ENCODE results near the gene ERC2.

Gene ERC2

DNA sequence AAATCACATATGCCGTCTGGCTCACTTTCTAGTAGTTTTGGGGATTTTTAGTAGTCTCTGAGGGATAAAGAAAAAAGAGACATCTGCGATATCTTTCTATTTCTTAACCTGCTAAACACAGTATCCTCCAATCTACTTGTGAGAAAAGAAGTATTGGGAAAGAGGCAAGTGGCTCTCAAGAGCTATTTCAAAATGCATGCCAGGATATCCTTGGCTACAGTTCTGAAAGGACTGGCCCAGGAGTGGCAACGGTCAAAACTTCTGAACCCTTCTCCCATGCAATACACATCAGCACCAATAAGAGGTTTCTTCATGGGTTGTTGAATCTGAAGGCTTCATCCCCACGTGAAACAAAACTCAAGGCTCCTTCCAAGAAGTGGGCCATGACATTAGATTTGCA lies 777.1 kb downstream of the ERC2 start:
- no peak for ATAC-seq
- no peak for TF ChIP-seq PPARA (CRISPR knock-in tag; IDR thresholded peaks at IDR 0.05; ENCODE audit: borderline replicate concordance)
- TF ChIP-seq ESRRG (CRISPR knock-in tag; IDR thresholded peaks at IDR 0.05), result no peak
- TF ChIP-seq RARB (CRISPR knock-in tag; IDR thresholded peaks at IDR 0.05), result no peak
- no peak for TF ChIP-seq SNAI2 (CRISPR knock-in tag; IDR thresholded peaks at IDR 0.05)
- TF ChIP-seq ARNTL (CRISPR knock-in tag; IDR thresholded peaks at IDR 0.05; ENCODE audit: borderline replicate concordance, low read depth), result no peak
- TF ChIP-seq, protein P1, sequence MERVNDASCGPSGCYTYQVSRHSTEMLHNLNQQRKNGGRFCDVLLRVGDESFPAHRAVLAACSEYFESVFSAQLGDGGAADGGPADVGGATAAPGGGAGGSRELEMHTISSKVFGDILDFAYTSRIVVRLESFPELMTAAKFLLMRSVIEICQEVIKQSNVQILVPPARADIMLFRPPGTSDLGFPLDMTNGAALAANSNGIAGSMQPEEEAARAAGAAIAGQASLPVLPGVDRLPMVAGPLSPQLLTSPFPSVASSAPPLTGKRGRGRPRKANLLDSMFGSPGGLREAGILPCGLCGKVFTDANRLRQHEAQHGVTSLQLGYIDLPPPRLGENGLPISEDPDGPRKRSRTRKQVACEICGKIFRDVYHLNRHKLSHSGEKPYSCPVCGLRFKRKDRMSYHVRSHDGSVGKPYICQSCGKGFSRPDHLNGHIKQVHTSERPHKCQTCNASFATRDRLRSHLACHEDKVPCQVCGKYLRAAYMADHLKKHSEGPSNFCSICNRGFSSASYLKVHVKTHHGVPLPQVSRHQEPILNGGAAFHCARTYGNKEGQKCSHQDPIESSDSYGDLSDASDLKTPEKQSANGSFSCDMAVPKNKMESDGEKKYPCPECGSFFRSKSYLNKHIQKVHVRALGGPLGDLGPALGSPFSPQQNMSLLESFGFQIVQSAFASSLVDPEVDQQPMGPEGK (CRISPR knock-in tag; IDR thresholded peaks at IDR 0.05; ENCODE audit: borderline replicate concordance), result no peak
- TF ChIP-seq ZC3H10 (CRISPR knock-in tag; IDR thresholded peaks at IDR 0.05), result no peak

DNA sequence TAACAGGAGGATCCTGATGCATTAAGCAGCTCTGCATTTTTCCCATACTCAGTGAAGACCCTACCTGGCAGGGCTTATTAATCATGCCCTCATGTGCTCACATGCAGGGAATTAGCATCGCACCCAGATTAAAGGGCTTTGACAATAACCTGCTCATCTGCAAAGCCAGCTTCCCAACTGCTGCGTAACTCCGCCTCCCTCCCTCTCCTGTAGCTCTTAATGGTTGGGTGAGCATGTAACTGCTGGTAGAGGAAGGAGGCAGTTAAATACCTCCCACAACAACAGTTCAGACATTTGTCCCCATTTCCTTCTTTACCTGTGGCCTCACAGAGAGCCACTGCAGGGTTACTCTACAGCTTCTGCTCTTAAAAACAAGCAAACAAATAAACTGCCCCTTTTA lies 777.5 kb downstream of the ERC2 start:
- ATAC-seq, result no peak
- TF ChIP-seq ZFP3 (CRISPR knock-in tag; IDR thresholded peaks at IDR 0.05) (no peak), ESRRG (CRISPR knock-in tag; IDR thresholded peaks at IDR 0.05) (no peak), SNAI2 (CRISPR knock-in tag; IDR thresholded peaks at IDR 0.05) (no peak), ZNF565 (CRISPR knock-in tag; conservative IDR thresholded peaks at IDR 0.05; ENCODE audit: low read depth) (no peak), ZNF70 (CRISPR knock-in tag; IDR thresholded peaks at IDR 0.05) (no peak), ZC3H10 (CRISPR knock-in tag; IDR thresholded peaks at IDR 0.05) (no peak), TOX (CRISPR knock-in tag; IDR thresholded peaks at IDR 0.05; ENCODE audit: borderline replicate concordance) (no peak), BACH2 (CRISPR knock-in tag; IDR thresholded peaks at IDR 0.05; ENCODE audit: borderline replicate concordance) (no peak), ARNTL (CRISPR knock-in tag; IDR thresholded peaks at IDR 0.05; ENCODE audit: borderline replicate concordance, low read depth) (no peak), GLIS3 (CRISPR knock-in tag; IDR thresholded peaks at IDR 0.05) (no peak), RARB (CRISPR knock-in tag; IDR thresholded peaks at IDR 0.05) (no peak), ZFP30 (CRISPR knock-in tag; IDR thresholded peaks at IDR 0.05) (no peak)
- TF ChIP-seq, protein P1 (CRISPR knock-in tag; IDR thresholded peaks at IDR 0.05; ENCODE audit: borderline replicate concordance), result no peak
- TF ChIP-seq, protein P2, sequence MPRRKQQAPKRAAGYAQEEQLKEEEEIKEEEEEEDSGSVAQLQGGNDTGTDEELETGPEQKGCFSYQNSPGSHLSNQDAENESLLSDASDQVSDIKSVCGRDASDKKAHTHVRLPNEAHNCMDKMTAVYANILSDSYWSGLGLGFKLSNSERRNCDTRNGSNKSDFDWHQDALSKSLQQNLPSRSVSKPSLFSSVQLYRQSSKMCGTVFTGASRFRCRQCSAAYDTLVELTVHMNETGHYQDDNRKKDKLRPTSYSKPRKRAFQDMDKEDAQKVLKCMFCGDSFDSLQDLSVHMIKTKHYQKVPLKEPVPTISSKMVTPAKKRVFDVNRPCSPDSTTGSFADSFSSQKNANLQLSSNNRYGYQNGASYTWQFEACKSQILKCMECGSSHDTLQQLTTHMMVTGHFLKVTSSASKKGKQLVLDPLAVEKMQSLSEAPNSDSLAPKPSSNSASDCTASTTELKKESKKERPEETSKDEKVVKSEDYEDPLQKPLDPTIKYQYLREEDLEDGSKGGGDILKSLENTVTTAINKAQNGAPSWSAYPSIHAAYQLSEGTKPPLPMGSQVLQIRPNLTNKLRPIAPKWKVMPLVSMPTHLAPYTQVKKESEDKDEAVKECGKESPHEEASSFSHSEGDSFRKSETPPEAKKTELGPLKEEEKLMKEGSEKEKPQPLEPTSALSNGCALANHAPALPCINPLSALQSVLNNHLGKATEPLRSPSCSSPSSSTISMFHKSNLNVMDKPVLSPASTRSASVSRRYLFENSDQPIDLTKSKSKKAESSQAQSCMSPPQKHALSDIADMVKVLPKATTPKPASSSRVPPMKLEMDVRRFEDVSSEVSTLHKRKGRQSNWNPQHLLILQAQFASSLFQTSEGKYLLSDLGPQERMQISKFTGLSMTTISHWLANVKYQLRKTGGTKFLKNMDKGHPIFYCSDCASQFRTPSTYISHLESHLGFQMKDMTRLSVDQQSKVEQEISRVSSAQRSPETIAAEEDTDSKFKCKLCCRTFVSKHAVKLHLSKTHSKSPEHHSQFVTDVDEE (CRISPR knock-in tag; IDR thresholded peaks at IDR 0.05), result no peak

DNA sequence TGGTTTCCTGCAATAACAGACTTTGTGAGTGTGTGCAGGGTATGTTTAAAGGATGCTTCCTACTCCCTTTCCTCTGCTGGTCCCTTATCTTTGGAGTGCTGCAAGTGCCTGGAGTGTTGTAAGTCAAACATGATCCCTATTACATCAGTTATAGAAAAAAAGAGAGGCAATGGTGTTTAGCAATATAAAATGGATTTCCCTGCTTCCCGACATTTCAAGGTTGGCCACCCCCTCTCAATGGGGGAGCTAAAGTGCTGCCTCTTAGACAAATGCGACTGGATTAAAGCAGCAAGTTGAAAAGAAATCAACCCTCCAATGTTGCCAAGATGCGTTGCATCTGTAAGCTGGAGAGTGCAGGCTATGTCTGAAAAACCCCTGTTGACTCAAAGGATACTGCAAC lies 778.1 kb downstream of the ERC2 start:
- no peak for ATAC-seq
- TF ChIP-seq TOX (CRISPR knock-in tag; IDR thresholded peaks at IDR 0.05; ENCODE audit: borderline replicate concordance) (no peak), PPARA (CRISPR knock-in tag; IDR thresholded peaks at IDR 0.05; ENCODE audit: borderline replicate concordance) (no peak), ZC3H10 (CRISPR knock-in tag; IDR thresholded peaks at IDR 0.05) (no peak), ARNTL (CRISPR knock-in tag; IDR thresholded peaks at IDR 0.05; ENCODE audit: borderline replicate concordance, low read depth) (no peak), ZNF565 (CRISPR knock-in tag; conservative IDR thresholded peaks at IDR 0.05; ENCODE audit: low read depth) (no peak), OSR1 (CRISPR knock-in tag; IDR thresholded peaks at IDR 0.05) (no peak), ZNF8 (CRISPR knock-in tag; IDR thresholded peaks at IDR 0.05) (no peak), ESRRG (CRISPR knock-in tag; IDR thresholded peaks at IDR 0.05) (no peak), ISL1 (CRISPR knock-in tag; IDR thresholded peaks at IDR 0.05) (no peak), GLIS3 (CRISPR knock-in tag; IDR thresholded peaks at IDR 0.05) (no peak)
- TF ChIP-seq, protein P1 (CRISPR knock-in tag; IDR thresholded peaks at IDR 0.05; ENCODE audit: borderline replicate concordance), result no peak

DNA sequence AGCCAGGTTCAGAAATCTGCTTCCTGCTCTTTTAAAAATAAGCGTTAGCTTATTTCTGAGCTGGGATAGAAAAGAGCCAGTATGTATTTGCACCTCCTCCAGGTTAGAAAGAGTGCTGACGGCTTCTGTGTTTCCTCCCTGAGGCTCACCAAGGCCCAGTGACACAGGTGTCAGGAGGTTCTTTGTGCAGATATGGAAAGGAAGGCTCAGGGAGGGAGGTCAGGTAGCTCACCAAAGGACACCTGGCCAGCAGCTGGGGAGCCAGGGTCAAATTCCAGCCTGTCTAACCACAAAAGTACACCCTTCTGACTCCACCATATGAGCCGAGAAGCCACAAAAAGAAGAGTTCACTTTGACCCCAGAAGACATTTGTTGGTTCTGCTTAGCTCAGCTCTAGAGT lies 780.1 kb downstream of the ERC2 start:
- no peak for ATAC-seq
- TF ChIP-seq ISL1 (CRISPR knock-in tag; IDR thresholded peaks at IDR 0.05), result no peak
- no peak for TF ChIP-seq ZNF565 (CRISPR knock-in tag; conservative IDR thresholded peaks at IDR 0.05; ENCODE audit: low read depth)
- no peak for TF ChIP-seq SNAI2 (CRISPR knock-in tag; IDR thresholded peaks at IDR 0.05)
- no peak for TF ChIP-seq ZNF8 (CRISPR knock-in tag; IDR thresholded peaks at IDR 0.05)
- no peak for TF ChIP-seq OSR1 (CRISPR knock-in tag; IDR thresholded peaks at IDR 0.05)
- TF ChIP-seq, protein P3, sequence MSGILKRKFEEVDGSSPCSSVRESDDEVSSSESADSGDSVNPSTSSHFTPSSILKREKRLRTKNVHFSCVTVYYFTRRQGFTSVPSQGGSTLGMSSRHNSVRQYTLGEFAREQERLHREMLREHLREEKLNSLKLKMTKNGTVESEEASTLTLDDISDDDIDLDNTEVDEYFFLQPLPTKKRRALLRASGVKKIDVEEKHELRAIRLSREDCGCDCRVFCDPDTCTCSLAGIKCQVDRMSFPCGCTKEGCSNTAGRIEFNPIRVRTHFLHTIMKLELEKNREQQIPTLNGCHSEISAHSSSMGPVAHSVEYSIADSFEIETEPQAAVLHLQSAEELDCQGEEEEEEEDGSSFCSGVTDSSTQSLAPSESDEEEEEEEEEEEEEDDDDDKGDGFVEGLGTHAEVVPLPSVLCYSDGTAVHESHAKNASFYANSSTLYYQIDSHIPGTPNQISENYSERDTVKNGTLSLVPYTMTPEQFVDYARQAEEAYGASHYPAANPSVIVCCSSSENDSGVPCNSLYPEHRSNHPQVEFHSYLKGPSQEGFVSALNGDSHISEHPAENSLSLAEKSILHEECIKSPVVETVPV (CRISPR knock-in tag; IDR thresholded peaks at IDR 0.05), result no peak
- TF ChIP-seq CSDC2 (CRISPR knock-in tag; IDR thresholded peaks at IDR 0.05), result no peak
- no peak for TF ChIP-seq BACH2 (CRISPR knock-in tag; IDR thresholded peaks at IDR 0.05; ENCODE audit: borderline replicate concordance)
- no peak for TF ChIP-seq GLIS3 (CRISPR knock-in tag; IDR thresholded peaks at IDR 0.05)
- TF ChIP-seq ZC3H10 (CRISPR knock-in tag; IDR thresholded peaks at IDR 0.05), result no peak
- TF ChIP-seq, protein P1 (CRISPR knock-in tag; IDR thresholded peaks at IDR 0.05; ENCODE audit: borderline replicate concordance), result no peak

Data from SK-N-SH treated with all-trans-retinoic acid at 6 μM for 48 hours (cell line).